Fibroblast of skin of left biceps (primary cell): Measurements from ENCODE around the gene OGA.
"Not testable (repeated sequence)": the region's sequence is repeated elsewhere in the genome, so short reads cannot be mapped to it uniquely, and the experiment has no call there.

Experiments
- DNase-seq, 2 experiments: peaks; one replicate each; pipeline ENCODE4 v3.0.0-alpha.2; 2013; ENCODE audit warnings: low read depth in 2 of 2

Gene OGA

GRCh38 chr10:101797403-101798059 lies 20.7 kb downstream of the OGA start:
- DNase-seq = no peak

DNA sequence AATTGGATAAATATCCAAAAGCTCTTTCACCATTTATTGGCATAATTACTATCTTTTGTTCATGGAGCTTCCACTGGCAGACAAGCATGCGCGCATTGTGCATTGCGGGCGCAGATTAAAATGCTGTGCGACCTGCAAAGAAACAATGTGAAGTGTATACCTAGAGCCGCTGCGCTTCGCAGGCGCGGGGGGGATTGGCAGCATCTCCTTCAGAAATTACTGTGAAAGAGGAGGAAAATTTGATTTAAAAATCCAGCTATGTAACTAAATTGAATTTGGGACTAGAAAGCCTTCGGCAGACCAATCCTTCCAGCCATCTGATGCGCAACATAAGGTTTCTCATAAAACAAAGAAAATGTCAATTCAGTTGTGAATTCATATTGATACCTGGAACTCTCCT lies 24.7 kb downstream of the OGA start:
- DNase-seq = no peak

DNA sequence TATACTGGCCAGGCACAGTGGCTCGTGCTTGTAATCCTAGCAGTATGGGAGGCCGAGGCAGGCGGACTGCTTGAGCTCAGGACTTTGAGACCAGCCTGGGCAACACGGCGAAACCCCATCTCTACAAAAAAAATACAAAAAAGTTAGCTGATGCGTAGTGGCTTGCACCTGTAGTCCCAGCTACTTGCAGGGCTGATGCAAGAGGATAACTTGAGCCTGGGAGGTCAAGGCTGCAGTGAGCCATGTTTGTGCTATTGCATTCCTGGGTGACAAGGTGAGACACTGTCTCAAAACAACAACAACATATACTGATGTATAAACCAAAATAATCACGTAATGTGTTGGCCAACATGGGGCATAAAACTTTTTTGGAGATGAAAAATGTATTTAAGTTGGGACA lies 28.6 kb downstream of the OGA start:
- DNase-seq = no peak

DNA sequence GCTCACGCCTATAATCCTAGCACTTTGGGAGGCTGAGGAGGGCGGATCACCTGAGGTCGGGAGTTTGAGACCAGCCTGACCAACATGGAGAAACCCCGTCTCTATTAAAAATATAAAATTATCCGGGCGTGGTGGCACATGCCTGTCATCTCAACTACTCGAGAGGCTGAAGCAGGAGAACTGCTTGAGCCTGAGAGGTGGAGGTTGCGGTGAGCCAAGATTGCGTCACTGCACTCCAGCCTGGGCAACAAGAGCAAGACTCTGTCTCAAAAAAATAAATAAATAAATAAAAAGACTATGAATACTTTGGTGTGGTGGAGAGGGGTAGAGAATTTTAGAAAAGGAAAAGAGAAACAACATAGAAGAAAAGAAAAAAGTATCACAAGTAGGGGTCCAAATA lies 29.0 kb downstream of the OGA start:
- DNase-seq = not testable (repeated sequence)

DNA sequence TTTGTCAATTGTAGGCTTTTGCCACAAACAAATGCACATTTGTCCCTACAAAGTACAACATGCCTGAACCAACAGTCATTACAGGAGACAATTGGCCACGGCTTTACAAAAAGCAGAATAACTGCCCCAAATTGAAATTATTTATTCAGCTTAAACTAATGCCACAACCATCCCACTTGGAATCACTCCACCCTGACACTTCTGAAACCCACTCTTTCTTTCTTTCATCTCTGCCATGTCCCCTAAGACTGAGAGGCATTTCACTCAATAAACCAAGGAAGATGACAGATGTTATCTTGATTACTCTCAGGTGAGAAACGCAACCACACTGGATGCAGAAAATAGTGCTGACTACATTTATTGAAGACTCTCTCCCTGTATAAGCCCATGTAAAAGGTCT lies 32.4 kb downstream of the OGA start:
- DNase-seq = no peak

DNA sequence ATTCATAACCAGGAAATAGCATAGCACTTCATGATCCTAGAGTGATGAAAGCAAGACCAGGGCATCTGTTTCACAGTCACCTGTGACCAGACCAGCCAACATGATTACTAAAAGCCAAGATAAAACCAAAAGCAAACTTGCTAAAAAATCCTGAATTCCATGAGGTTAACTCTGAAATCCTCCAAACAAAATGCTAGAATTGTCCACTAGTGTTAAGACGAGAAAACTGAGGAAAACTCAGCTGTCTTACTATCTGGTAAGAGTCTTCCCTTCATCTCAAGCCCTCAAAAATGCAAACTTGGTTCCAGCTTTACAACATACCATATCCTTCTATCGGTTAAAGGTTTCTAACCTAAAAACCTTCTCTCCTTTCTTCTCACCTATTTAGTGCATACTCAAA lies 33.7 kb downstream of the OGA start:
- DNase-seq = no peak

- no peak for DNase-seq
Measured at GRCh38 chr10:101783736-101784118, 34.5 kb downstream of the OGA start.

DNA sequence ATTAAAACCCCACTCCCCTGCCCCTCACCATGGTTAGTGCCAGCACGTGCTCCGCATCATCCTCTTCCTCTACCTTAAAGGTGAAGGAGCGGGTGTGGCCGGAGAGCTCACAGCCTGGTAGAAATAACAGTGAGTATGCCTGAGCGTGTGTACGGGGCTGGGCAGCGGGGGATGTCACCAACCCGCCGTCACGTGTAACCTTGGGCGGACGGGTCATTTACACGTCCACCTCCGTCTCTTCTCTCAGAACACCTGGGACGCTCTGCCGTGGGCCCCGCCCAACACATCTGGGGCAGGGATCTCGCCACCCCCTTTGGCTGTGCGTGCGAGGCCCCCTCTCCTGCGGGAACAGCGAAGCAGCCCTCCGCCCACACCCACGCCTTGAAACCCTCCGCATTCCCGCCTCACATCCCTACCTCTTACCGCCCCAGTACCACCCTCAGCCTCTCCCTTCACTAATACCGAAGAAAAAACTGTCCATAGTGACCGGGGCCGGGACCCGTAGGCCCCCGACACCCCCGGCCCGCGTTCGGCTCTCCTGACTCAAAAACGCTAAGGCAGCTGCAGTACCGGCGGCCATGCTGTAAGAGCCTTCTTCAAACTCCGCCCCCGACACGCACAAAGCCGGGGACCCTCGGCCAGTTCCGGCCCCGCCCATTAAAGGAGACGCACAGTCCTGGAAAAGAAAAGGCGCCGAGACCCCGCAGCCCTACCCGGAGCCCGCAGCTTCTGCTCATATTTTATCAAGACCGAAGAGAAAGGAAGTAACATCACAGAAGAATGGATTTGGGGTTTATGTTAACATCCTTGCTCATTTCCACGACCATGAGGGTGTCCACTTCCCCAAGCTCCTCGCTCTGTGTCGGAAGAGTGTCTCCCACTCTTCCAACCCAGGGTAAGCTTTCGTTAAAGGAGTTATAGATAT lies 35.2 kb downstream of the OGA start, which contains the start of gene NPM3:
TSS of gene NPM3 (minus strand) at position 636 of the 925 bp plus-strand sequence. CDS start at position 580, 56 bp downstream.
- peak; percentile 27 to 32 for DNase-seq

- no peak for DNase-seq
Measured at GRCh38 chr10:101781984-101782810, 36.0 kb downstream of the OGA start.

- no peak for DNase-seq
Measured at GRCh38 chr10:101781655-101781983, 36.6 kb downstream of the OGA start.

GRCh38 chr10:101780818-101781654 lies 37.2 kb downstream of the OGA start:
- DNase-seq = peak in 1 of 2 experiments; percentile 9

DNA sequence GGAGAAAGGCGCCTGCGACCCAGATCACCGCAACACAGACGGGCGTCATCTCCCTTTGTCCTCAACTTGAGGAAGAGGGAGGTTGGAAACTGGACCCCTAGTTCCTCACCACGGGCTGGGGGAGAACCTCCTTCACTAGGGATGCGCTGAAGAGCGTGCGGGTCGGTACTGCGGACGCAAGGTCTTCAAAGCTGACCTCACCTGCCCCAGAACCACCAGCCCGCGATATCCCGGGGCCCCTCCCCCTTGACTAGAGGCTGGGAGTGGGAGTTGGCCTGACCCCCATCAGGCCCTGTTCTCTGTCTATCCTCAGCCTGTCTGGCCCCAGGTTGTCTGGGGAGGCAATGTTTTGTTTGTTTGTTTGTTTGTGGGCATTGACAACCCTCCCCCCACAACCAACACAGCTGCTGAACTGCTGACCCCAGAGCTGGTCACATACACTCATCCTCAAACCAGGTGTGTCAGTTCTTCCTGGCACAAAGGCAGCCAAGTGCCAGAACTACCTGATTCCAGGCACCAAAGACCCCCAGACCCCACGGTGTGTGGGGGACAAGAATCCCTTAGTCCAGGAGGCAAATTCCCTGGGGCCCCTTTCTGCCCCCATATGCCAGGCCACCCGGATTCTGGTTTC lies 37.9 kb downstream of the OGA start:
- DNase-seq = no peak

DNA sequence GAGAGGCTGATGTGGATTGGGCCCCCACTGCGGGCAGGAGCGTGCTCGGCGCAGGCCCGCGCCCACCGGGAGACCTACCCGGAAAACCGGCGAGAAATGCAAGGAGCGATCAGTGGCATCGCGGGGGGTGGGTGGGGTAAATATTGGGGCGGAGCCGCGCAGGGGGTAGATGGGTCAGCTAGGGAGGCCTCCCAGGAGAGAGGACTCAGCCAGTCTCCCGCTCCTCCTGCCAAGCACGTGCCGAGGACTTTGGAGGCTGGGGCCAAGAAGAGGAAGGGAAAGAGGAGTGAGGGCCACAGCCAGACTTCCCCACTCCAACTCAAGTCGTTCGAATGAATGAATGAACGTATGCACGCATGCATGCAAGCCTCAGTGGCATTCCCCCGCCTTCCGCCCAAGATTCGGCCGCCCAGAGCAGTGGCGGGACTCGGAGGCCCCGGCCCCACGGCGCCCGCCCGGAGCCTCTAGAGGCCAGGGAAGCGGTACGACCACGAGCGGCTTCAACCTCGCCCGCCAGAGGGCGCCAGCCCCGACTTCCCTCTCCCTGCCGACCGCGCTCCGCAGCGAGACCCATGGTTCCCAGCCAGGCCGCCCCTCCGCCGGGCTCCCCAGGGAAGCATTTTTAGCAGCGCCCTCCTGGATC lies 38.6 kb downstream of the OGA start:
- peak in 1 of 2 experiments; percentile 7 for DNase-seq

DNA sequence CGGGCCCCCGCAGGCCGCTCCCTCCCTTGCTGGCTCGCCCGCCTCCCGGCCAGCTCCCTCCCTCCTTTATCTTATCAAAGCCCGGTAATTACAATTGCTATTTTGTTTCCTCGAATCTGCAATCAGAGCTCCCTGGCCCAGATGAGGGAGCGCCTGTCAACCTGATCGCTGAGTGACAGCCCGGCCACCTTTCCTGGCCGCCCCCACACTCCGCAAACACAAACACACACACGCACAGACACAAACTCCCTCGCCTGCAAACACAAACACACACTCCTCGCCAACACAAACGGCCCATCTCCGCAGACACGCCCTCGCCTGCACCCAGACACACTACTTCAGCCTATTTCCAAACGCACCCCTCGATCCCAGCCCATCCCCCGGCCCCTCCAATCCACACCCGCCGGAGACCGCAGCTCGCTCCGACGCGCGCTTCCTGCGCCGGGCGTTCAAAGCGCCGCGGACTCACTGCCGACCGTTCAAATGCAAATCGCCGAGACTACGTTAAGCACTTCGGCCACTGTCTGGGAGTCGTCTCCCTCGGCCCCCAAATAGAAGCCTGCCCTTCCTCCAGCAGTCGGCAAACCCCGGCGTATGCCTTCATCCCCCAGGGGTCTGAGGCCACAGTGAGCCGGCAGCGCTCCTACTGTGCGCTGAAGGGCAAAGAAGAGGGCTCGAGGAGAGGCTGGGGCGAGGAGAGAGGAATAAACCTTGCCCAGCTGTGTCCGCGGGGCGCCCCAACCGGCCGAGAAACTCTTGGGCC lies 39.3 kb downstream of the OGA start:
- no peak for DNase-seq

- DNase-seq = no peak
Measured at GRCh38 chr10:101778151-101778780, 40.0 kb downstream of the OGA start.

DNA sequence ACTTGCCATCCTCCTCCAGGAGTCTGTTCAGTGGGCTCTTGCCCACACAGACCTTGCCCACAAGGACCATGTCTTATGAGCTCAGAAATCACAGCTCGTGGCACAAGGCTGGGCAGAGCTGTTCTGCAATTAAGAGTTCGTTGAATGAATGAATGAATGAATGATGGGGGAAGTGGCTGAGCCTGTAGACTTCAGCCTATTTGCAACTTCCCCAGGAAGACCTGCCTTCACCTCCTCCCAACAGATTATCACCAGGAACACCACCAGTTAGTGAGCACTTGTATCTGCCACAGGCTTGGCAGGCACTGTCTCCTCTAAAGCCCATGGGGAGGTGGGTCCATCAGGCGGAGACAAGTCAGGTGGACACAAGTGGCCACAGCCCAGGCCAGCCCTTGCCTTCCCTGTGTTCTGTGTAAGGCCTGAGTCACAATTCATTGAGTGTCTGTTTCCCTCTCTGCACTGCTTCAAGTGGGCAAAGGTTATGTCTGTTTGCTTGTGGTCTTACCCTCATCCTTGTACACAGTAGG lies 40.6 kb downstream of the OGA start:
- DNase-seq = no peak

GRCh38 chr10:101776161-101776817 lies 42.0 kb downstream of the OGA start:
- no peak for DNase-seq
